Measurements from ENCODE around the gene RPP25L. TPM values are rescaled to one million over a fixed set of nuclear protein-coding genes. Genes with fewer than 3 reads are reported as not detected.

RPP25L gene
- total RNA-seq, 1 experiment from 2014 or later = 51.1 TPM

- RAD21 ChIA-PET (ENCODE audit: low non-redundant PET in 1 of 2, low total read pairs in 2 of 2, uncharacterized antibody in 2 of 2, unreplicated experiment in 2 of 2) = no interaction called here
- CTCF ChIA-PET = interaction anchor here (1.2 kb wide), 1 partner anchor 11 kb away, joined by 3 read pairs; no protein-coding TSS in a partner anchor
- peaks cover 6% of the 10 kb centered on the region; the same call in 1 of the 2 replicates for H3K79me2 ChIP-seq (ENCODE audit: insufficient read depth, low read length)
- no peak overlapping the region for H3K4me3 ChIP-seq (replicated peaks in 1 of 2; ENCODE audit: low read depth in 1 of 2, low read length in 2 of 2)
- POLR2A ChIA-PET = interaction anchor here (0.9 to 2.9 kb wide), 2 partner anchors 7 to 11 kb away, joined by 3 to 26 read pairs; partner anchors contain the start of gene SIGMAR1
- no peak for ATAC-seq
- peaks cover 0 to 6% of the 10 kb centered on the region in 2 experiments; a peak in 1 of 4 replicates for H3K36me3 ChIP-seq (ENCODE audit: control insufficient read depth in 1 of 2, insufficient read depth in 2 of 2, low read length in 2 of 2)
- no TSS peak for BruUV-seq (replicated peaks)
- TF ChIP-seq EZH2 (IDR thresholded peaks at IDR 0.05) (no peak), RAD21 (IDR thresholded peaks at IDR 0.05; ENCODE audit: low read depth) (no peak), SIN3A (IDR thresholded peaks at IDR 0.05; ENCODE audit: low read depth) (no peak), POLR2A (IDR thresholded peaks at IDR 0.05; ENCODE audit: borderline replicate concordance, extremely low read depth, insufficient read depth, insufficient read length) (no peak), TCF7L2 (IDR thresholded peaks at IDR 0.05; ENCODE audit: borderline replicate concordance, extremely low read depth, insufficient read depth, insufficient read length) (no peak), ZFX (IDR thresholded peaks at IDR 0.05) (no peak), EZH2phosphoT487 (IDR thresholded peaks at IDR 0.05; ENCODE audit: borderline replicate concordance) (no peak), CBX3 (IDR thresholded peaks at IDR 0.05; ENCODE audit: low read depth) (no peak), CTCF (IDR thresholded peaks at IDR 0.05 in 2 of 3, conservative IDR thresholded peaks at IDR 0.05 in 1 of 3; ENCODE audit: borderline replicate concordance in 1 of 3, insufficient read depth in 1 of 3, low read depth in 2 of 3, low read length in 2 of 3) (no peak)
- no peak overlapping the region for H3K27ac ChIP-seq (ENCODE audit: low read depth, low read length)
- no peak for DNase-seq (ENCODE audit: low read depth, low spot score)
- no peaks in the 10 kb centered on the region for H3K9me2 ChIP-seq (ENCODE audit: insufficient read depth)
- H4K20me1 ChIP-seq (ENCODE audit: insufficient read depth) = no peaks in the 10 kb centered on the region
- no peak overlapping the region for H3K4me2 ChIP-seq (ENCODE audit: low read length)
- peaks cover 17 to 32% of the 10 kb centered on the region in 2 experiments; a peak in 3 of 4 replicates for H3K4me1 ChIP-seq (ENCODE audit: control insufficient read depth in 1 of 2, insufficient read depth in 2 of 2, low read length in 2 of 2)
- H3K9ac ChIP-seq (ENCODE audit: low read length) = no peak overlapping the region
- H3K9me3 ChIP-seq (ENCODE audit: control insufficient read depth in 1 of 2, insufficient read depth in 1 of 2, low read depth in 1 of 2, low read length in 2 of 2) = no peaks in the 10 kb centered on the region
- intact Hi-C loops (cut with micrococcal nuclease) = no loop called here
- H3K27me3 ChIP-seq (ENCODE audit: insufficient read depth, low read length) = no peaks in the 10 kb centered on the region
- no peak overlapping the region for H2AFZ ChIP-seq (ENCODE audit: low read depth, low read length, poor library complexity, severe bottlenecking)
Observed at GRCh38 chr9:34644766-34645314, 32.9 kb upstream of the RPP25L start.

Measured in HCT116 (cell line).